ENCODE results near the gene POLR3B. TPM values are rescaled to one million over a fixed set of nuclear protein-coding genes. Genes with fewer than 3 reads are reported as not detected.

POLR3B gene
- total RNA-seq, 1 donor from 2014 or later: 7.3 TPM

DNA sequence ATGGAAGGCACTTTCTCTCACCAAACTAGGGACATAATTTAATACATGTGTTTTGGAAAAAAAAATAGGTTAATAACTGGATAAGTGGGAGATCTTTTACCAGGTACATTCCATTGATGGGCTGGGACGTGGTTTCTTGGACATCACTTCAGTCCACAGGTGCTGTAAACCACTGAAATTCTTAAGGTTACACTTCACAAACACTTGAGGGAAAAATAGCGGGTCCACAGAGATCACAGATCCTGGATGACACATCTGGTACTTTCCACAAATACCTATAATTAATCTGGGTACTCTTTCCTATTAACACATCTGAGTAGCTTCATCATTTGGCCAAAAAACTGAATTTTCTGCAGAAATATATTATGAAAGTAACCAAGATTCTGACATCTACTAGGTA lies 85.0 kb downstream of the POLR3B start:
- no peaks in the 10 kb centered on the region for H3K4me1 Mint-ChIP-seq
- intact Hi-C loops (cut with micrococcal nuclease): no loop called here
- H3K27me3 Mint-ChIP-seq: no peaks in the 10 kb centered on the region
- ChIA-PET POLR2A (no interaction called here), CTCF (no interaction called here)
- no peak for ATAC-seq (ENCODE audit: low read depth)
- H3K9me3 Mint-ChIP-seq: no peaks in the 10 kb centered on the region
- H3K4me3 Mint-ChIP-seq: no peak overlapping the region
- H3K27ac Mint-ChIP-seq: no peak overlapping the region
- no peak for DNase-seq
- H3K36me3 Mint-ChIP-seq (ENCODE audit: low read depth): peaks cover 34% of the 10 kb centered on the region
- TF ChIP-seq, protein P1, sequence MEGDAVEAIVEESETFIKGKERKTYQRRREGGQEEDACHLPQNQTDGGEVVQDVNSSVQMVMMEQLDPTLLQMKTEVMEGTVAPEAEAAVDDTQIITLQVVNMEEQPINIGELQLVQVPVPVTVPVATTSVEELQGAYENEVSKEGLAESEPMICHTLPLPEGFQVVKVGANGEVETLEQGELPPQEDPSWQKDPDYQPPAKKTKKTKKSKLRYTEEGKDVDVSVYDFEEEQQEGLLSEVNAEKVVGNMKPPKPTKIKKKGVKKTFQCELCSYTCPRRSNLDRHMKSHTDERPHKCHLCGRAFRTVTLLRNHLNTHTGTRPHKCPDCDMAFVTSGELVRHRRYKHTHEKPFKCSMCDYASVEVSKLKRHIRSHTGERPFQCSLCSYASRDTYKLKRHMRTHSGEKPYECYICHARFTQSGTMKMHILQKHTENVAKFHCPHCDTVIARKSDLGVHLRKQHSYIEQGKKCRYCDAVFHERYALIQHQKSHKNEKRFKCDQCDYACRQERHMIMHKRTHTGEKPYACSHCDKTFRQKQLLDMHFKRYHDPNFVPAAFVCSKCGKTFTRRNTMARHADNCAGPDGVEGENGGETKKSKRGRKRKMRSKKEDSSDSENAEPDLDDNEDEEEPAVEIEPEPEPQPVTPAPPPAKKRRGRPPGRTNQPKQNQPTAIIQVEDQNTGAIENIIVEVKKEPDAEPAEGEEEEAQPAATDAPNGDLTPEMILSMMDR (IDR thresholded peaks at IDR 0.05): no peak

DNA sequence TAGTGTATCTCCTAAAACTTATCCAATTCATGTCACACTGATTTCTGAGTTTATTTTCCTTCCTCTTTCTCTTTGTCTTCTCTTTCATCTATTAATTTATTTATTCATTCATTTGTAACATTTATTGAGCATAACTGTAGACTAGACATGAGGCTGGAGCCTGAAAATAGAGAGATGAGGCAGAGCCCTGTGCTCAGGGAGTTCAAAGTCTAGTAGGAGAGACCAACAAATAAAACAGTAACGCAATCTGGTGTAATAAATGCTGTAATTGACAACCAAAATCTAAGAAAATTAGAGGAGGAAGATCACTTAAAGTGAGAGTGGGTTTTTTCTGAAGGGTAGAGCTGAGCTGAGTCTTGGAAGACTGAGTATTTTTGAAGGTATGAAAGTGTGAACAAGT lies 87.5 kb downstream of the POLR3B start:
- POLR2A ChIA-PET: no interaction called here
- CTCF ChIA-PET: no interaction called here
- TF ChIP-seq, protein P1 (IDR thresholded peaks at IDR 0.05): no peak
- Mint-ChIP-seq H3K27ac (no peak overlapping the region), H3K27me3 (no peaks in the 10 kb centered on the region), H3K4me1 (no peaks in the 10 kb centered on the region), H3K4me3 (no peak overlapping the region), H3K9me3 (no peaks in the 10 kb centered on the region), H3K36me3 (ENCODE audit: low read depth) (peaks cover 29% of the 10 kb centered on the region)
- ATAC-seq (ENCODE audit: low read depth) (no peak), DNase-seq (no peak)
- intact Hi-C loops (cut with micrococcal nuclease): no loop called here

DNA sequence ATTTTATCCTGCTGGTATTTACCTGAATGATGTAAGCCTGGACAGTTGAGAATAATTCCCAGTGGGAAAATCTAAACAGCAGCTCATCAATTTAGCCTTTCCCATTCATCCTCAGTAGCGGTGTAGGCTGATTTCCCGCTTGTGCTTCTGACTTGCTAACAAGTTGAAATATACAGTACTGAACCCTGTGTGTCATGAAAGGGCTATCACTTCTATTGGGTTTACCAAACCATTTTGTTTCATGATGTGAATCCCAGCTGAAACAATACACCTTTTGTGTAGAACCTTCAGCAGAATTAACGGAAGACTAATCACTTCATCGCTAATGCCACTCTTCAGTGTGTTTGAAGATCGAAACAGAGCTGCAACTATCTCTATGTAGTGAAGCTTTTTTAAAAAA lies 88.4 kb downstream of the POLR3B start:
- intact Hi-C loops (cut with micrococcal nuclease): no loop called here
- DNase-seq (no peak), ATAC-seq (ENCODE audit: low read depth) (no peak)
- Mint-ChIP-seq H3K9me3 (no peaks in the 10 kb centered on the region), H3K27me3 (no peaks in the 10 kb centered on the region), H3K4me1 (no peaks in the 10 kb centered on the region), H3K27ac (no peak overlapping the region), H3K4me3 (no peak overlapping the region), H3K36me3 (ENCODE audit: low read depth) (peaks cover 22% of the 10 kb centered on the region)
- POLR2A ChIA-PET: no interaction called here
- CTCF ChIA-PET: no interaction called here
- TF ChIP-seq, protein P1 (IDR thresholded peaks at IDR 0.05): no peak

DNA sequence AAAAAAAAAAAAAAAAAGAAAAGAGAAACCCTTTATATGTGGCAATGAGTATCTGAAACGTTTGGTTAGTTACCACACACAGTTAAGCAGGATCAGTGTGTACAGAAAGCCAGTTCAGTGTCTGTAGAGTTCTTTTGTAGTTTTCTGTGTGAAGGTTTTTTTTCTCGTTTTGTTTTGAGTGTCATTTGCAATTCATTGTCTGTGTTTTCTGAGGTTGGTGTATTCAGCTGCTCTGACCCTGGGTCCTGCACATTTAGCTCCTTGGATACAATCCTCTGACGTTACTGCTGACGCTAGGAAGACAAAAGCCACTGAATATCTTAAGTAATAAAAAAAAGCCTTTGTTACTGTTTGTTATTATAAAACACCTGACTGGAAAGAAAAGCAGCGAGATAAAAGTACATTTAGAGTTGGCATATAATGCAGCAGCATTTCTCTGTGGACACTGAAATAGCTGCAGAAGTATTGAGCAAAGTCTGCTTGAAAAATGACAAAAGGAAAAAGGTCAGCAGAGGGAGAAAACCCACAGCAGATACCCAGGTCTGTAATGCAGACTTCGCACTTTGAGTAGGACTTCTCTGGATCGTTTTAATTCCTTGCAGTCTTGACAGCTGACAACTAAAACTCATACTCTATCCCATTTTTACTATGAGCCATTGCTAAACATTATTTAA lies 89.0 kb downstream of the POLR3B start:
- Mint-ChIP-seq H3K36me3 (ENCODE audit: low read depth) (peaks cover 21% of the 10 kb centered on the region), H3K27ac (no peak overlapping the region), H3K9me3 (no peaks in the 10 kb centered on the region), H3K27me3 (no peaks in the 10 kb centered on the region), H3K4me1 (no peaks in the 10 kb centered on the region), H3K4me3 (no peak overlapping the region)
- TF ChIP-seq, protein P1 (IDR thresholded peaks at IDR 0.05): no peak
- ChIA-PET POLR2A (no interaction called here), CTCF (no interaction called here)
- ATAC-seq (ENCODE audit: low read depth) (no peak), DNase-seq (no peak)
- intact Hi-C loops (cut with micrococcal nuclease): no loop called here

DNA sequence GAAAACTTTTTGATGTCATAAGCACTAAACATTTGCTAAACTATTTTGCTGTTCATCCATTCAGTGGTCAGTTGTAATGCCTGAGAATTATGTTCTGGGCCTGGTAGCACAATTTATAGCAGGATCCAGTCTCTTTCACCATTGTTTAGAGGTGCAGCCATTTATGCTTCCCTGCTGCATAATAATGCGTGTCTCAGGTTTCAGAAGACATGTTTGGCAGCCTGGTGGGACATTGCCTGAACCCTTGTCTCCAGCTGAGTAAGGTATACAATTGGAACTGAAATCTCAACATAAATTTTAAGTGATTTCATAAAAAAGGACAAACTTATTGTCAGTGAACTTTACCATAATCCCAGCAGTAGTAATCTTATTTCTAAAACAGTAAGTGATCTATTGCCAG lies 94.8 kb downstream of the POLR3B start:
- peaks cover 25% of the 10 kb centered on the region for H3K36me3 Mint-ChIP-seq (ENCODE audit: low read depth)
- DNase-seq (no peak), ATAC-seq (ENCODE audit: low read depth) (no peak)
- H3K9me3 Mint-ChIP-seq: no peaks in the 10 kb centered on the region
- no peak overlapping the region for H3K4me3 Mint-ChIP-seq
- ChIA-PET CTCF (no interaction called here), POLR2A (no interaction called here)
- H3K27ac Mint-ChIP-seq: no peak overlapping the region
- H3K27me3 Mint-ChIP-seq: no peaks in the 10 kb centered on the region
- TF ChIP-seq, protein P1 (IDR thresholded peaks at IDR 0.05): no peak
- H3K4me1 Mint-ChIP-seq: peaks cover 4% of the 10 kb centered on the region
- intact Hi-C loops (cut with micrococcal nuclease): no loop called here

Data from activated B cell treated with CpG ODN at 0.5 μM for 24 hours (primary cell).